ENCODE data around the gene TSC22D2. TPM values are rescaled to one million over a fixed set of nuclear protein-coding genes. Genes with fewer than 3 reads are reported as not detected.

Gene TSC22D2
- polyA plus RNA-seq, 1 donor from 2014 or later, result 15.3 TPM

DNA sequence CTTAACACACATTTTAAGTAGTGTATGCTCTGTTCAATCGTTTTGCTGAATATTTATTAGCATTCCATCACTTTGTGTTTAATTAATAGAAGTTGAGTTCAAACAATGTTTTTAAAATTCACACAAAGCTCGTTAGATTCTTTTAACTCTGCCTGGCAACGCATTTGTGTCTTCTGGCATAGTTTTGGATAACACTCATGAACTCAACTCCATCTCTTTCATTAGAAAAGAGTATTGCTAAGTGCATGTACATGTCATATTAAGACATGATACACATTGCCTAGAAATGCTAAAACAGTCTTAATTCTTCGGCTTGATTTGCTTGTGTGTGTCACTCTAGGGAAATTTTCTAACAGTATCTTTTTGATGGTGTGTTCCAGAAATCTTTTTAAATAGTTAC, 15.7 kb downstream of the TSC22D2 start:
- Histone ChIP-seq H3K4me2 (ENCODE audit: low read length) (no peak overlapping the region), H3K9me2 (ENCODE audit: insufficient read depth, low read length) (no peaks in the 10 kb centered on the region), H3K27ac (ENCODE audit: low read length) (no peak overlapping the region), H3K9me3 (ENCODE audit: low read length) (no peaks in the 10 kb centered on the region), H3K79me2 (replicated peaks; ENCODE audit: insufficient read depth, low read length) (peaks cover 61% of the 10 kb centered on the region), H3K4me3 (ENCODE audit: low read length) (no peak overlapping the region), H4K20me1 (ENCODE audit: insufficient read depth) (no peaks in the 10 kb centered on the region), H3F3A (ENCODE audit: insufficient read depth, low read length, poor library complexity, severe bottlenecking) (no peaks in the 10 kb centered on the region), H3K36me3 (ENCODE audit: insufficient read depth, low read length) (no peaks in the 10 kb centered on the region), H3K27me3 (ENCODE audit: insufficient read depth, low read depth, low read length) (no peaks in the 10 kb centered on the region), H3K9ac (ENCODE audit: low read length) (no peak overlapping the region), H2AFZ (ENCODE audit: low read depth, low read length) (no peak overlapping the region)
- TF ChIP-seq POLR2AphosphoS5 (IDR thresholded peaks at IDR 0.05) (no peak), REST (IDR thresholded peaks at IDR 0.05; ENCODE audit: borderline replicate concordance) (no peak), RAD21 (conservative IDR thresholded peaks at IDR 0.05) (no peak), SMC3 (conservative IDR thresholded peaks at IDR 0.05; ENCODE audit: poor library complexity) (no peak), MXI1 (conservative IDR thresholded peaks at IDR 0.05; ENCODE audit: poor library complexity, severe bottlenecking) (no peak), TAF1 (IDR thresholded peaks at IDR 0.05; ENCODE audit: low read depth) (no peak), EP300 (conservative IDR thresholded peaks at IDR 0.05; ENCODE audit: poor library complexity, severe bottlenecking) (no peak), CTCF (IDR thresholded peaks at IDR 0.05; ENCODE audit: poor library complexity, severe bottlenecking) (no peak), EZH2 (IDR thresholded peaks at IDR 0.05; ENCODE audit: borderline replicate concordance, insufficient read depth, low read length, poor library complexity, severe bottlenecking) (no peak)

DNA sequence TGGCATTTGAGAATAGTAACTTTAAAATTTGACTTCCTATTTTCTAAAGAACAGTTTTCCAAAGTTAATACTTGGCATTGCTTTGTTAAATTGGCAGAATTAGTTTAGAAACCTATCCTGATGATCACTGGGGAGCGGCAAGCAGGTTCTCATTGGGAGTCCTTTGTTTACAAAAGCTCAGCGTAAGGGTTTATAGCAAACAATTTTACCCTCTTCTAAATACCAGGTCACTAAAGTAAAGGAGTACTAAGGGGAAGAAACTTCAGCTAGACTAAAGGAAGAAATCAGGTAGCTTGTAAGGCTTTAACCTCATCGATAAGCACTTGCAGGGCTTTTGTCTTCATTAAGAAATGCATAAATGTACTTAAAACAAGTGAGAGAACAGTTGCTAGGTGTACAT, 18.2 kb downstream of the TSC22D2 start:
- Histone ChIP-seq H3K4me2 (ENCODE audit: low read length) (no peak overlapping the region), H3K9me2 (ENCODE audit: insufficient read depth, low read length) (no peaks in the 10 kb centered on the region), H3K27ac (ENCODE audit: low read length) (no peak overlapping the region), H3K79me2 (replicated peaks; ENCODE audit: insufficient read depth, low read length) (peaks cover 38% of the 10 kb centered on the region), H3K4me3 (ENCODE audit: low read length) (no peak overlapping the region), H4K20me1 (ENCODE audit: insufficient read depth) (no peaks in the 10 kb centered on the region), H3K9me3 (ENCODE audit: low read length) (no peaks in the 10 kb centered on the region), H3F3A (ENCODE audit: insufficient read depth, low read length, poor library complexity, severe bottlenecking) (no peaks in the 10 kb centered on the region), H3K27me3 (ENCODE audit: insufficient read depth, low read depth, low read length) (no peaks in the 10 kb centered on the region), H3K36me3 (ENCODE audit: insufficient read depth, low read length) (no peaks in the 10 kb centered on the region), H2AFZ (ENCODE audit: low read depth, low read length) (no peak overlapping the region), H3K9ac (ENCODE audit: low read length) (no peak overlapping the region)
- TF ChIP-seq TAF1 (IDR thresholded peaks at IDR 0.05; ENCODE audit: low read depth) (no peak), EZH2 (IDR thresholded peaks at IDR 0.05; ENCODE audit: borderline replicate concordance, insufficient read depth, low read length, poor library complexity, severe bottlenecking) (no peak), CTCF (IDR thresholded peaks at IDR 0.05; ENCODE audit: poor library complexity, severe bottlenecking) (no peak), EP300 (conservative IDR thresholded peaks at IDR 0.05; ENCODE audit: poor library complexity, severe bottlenecking) (no peak), MXI1 (conservative IDR thresholded peaks at IDR 0.05; ENCODE audit: poor library complexity, severe bottlenecking) (no peak), REST (IDR thresholded peaks at IDR 0.05; ENCODE audit: borderline replicate concordance) (no peak), RAD21 (conservative IDR thresholded peaks at IDR 0.05) (no peak), SMC3 (conservative IDR thresholded peaks at IDR 0.05; ENCODE audit: poor library complexity) (no peak), POLR2AphosphoS5 (IDR thresholded peaks at IDR 0.05) (no peak)
